Ovary (tissue), 3 donors: ENCODE data around the gene ATAD3C.

ENCODE experiments used
- CTCF ChIP-seq, 3 donors: fragments of 450-650 bp in 2 of 3; fragments of 200-600 bp in 1 of 3; IDR thresholded peaks; one replicate each; pipeline versions ENCODE4 v1.5.1 to v1.8.0; 2016 to 2022; ENCODE audit warnings: antibody characterized with exemption in 3 of 3, mild to moderate bottlenecking in 1 of 3
- EP300 ChIP-seq: sonication (generic); formaldehyde crosslinking; IDR thresholded peaks from one replicate; pipeline ENCODE4 v1.6.1; 2017; ENCODE audit warnings: antibody characterized with exemption
- POLR2A ChIP-seq: fragments of 450-650 bp; IDR thresholded peaks from one replicate; pipeline ENCODE4 v1.6.1; 2017; ENCODE audit warnings: antibody characterized with exemption, mild to moderate bottlenecking, moderate library complexity
- donor health status: DM: no; HTN: no; CAD: no.

GRCh38 chr1:1419363-1419812, 30.1 kb upstream of the ATAD3C start:
- TF ChIP-seq CTCF (IDR thresholded peaks at IDR 0.05) (no peak), EP300 (no peak), POLR2A (no peak)
